MV-4-11 (cell line): ENCODE data around the gene LSM2.
A peak's percentile ranks its signal among the peaks of the same experiment; 100 is the strongest.
"Not testable (repeated sequence)": the region's sequence is repeated elsewhere in the genome, so short reads cannot be mapped to it uniquely, and the experiment has no call there.

Source experiments
- DNase-seq: peaks from one replicate; lab custom pipeline; 2025; lab: John Stamatoyannopoulos, UW

The LSM2 gene

DNA sequence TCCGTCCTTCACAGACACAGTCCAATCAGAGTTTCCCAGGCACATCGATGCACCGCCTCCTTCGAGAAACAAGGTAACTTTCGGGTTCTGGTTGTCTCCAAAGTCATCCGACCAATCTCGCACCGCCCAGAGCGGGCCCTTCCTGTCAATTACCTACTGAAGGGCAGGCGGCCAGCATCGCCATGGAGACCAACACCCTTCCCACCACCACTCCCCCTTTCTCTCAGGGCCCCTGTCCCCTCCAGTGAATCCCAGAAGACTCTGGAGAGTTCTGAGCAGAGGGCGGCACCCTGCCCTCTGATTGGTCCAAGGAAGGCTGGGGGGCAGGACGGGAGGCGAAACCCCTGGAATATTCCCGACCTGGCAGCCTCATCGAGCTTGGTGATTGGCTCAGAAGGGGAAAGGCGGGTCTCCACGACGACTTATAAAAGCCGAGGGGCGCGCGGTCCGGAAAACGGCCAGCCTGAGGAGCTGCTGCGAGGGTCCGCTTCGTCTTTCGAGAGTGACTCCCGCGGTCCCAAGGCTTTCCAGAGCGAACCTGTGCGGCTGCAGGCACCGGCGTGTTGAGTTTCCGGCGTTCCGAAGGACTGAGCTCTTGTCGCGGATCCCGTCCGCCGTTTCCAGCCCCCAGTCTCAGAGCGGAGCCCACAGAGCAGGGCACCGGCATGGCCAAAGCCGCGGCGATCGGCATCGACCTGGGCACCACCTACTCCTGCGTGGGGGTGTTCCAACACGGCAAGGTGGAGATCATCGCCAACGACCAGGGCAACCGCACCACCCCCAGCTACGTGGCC is 20.7 kb upstream of the LSM2 start, which contains the start of gene HSPA1B:
TSS of gene HSPA1B (plus strand) at position 453 of the 794 bp plus-strand sequence. CDS start at position 666, 213 bp downstream.
- peak; percentile 99 for DNase-seq

DNA sequence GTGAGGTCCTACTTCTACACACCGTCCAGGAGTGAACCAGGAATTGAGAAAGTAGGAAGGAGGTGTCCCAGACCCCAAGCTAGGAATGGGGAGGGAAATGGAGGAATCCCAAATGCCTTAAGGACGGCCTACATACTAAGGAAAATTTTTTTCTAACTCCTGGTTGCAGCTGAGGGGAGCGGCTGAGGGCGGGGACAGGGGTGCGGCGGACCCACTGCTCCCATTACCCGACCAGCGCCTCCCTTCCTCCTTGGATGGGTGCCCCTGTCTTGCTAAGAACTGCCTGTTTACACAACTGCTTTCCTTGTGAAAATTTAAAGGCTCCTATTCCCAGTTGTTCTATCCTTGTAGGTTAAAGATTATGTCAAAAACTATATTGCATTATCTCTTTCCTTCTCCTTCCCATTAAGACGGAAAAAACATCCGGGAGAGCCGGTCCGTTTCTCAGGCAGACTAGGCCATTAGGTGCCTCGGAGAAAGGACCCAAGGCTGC is 20.1 kb upstream of the LSM2 start:
- DNase-seq, result no peak

DNA sequence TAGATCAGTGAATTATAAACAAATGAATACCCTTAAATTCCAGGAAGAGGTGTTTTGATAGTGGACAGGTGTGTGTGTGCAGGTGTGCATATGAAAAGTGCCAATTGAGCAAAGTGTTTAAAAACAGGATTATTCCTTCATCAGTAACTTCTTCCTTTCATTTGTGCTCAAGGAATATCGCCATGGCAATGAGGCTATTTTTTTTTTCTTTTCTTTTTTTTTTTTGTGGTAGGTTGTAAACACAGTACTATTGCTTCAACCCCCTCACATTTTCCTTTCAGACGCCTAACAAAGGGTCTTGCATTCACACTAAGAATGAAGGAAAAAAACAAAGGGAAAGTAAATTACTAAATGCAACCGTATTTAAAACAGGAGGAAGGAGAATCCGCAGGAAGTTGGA is 18.8 kb upstream of the LSM2 start:
- DNase-seq, result no peak

DNA sequence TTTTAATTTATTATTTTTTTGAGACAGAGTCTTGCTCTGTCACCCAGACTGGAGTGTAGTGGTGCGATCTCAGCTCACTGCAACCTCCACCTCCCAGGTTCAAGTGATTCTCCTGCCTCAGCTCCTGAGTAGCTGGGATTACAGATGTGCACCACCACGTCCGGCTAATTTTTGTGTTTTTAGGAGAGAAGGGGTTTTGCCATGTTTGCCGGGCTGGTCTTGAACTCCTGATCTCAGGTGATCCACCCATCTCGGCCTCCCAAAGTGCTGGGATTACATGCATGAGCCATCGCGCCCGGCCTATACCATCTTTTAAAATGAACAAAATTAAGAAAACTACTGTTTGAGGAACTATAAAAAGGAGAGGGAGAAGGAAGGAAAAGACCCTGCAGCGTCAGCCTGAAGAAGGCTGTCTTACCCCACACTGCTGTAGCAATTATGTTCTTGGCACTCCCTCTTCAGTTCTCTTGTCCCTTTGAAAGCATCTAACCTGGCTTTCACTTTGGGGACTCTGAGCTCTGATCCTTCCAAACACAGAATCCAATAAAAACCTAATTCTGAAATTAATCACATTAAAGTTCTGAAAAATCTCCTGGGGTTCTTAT is 16.9 kb upstream of the LSM2 start:
- not testable (repeated sequence) for DNase-seq

DNA sequence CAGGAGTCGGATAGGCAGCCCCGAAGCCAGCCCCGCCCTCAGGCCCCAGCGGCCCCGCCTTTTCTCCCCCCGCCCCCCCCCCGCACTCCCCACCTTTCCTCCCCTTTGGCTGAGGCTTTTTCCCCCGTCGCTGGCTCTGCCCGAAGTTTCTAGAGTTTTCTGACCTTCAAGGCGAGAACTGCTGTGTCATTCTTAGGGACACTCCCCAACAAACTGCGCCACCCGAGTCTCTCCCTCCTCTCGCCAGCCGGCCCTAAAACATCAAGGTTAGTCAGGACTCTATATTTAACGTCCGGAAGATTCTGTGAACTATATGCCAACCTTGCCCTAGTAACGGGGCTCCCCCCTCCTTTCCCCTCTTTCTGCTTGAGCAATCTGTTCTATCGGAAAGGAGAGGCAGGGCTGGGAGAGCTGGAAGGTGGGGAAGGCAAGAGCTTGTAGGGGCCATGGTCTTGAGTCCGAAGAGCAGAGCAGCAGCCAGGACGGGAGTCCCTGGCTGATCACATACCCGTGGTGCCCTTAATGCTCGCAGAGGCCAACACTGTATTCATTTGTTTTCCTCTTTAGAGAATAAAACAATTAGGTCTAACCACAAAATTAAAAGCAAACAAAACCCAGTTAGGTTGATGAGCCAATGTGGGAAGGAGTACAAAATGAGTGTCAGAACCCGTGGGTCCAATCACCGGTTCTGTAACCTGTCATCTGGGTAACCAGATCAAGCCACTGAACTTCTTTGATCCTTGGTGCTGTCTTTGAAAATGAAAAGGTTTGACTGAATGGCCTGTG is 15.5 kb upstream of the LSM2 start:
- DNase-seq, result peak; percentile 58

DNA sequence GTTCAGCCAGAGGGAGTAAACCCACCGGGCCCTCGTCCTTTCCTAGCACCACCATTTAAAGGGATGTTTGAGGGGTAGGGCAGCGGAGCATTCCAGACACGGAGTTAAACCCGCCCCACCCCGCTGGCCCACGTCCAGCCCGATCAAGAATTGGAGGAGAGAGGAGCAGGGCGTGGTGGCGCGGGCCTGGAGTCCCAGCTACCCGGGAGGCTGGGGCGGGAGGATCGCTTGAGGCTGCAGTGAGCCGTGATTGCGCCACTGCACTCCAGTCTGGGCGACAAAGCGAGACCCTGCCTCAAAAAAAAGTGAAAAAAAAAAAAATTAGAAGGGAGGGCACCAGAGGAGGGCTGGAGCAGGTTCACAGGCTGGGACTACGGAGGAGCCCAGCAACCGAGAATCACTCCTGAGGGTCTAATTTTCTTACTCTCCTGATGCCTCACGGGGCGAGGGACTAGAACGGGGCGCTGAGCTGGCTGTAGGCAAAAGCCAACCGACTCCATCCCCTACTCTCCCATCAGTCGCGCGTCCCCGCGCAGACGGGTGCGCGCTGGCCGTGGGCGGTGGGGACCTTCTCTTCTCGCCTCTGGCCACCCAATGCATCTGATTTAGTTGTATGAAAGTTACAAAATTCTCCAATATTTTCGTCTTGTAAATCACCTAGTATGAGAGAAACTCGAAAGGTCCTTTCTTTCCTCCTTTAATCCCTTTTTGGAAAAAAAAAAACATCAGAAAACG is 14.7 kb upstream of the LSM2 start:
- DNase-seq, result no peak

DNA sequence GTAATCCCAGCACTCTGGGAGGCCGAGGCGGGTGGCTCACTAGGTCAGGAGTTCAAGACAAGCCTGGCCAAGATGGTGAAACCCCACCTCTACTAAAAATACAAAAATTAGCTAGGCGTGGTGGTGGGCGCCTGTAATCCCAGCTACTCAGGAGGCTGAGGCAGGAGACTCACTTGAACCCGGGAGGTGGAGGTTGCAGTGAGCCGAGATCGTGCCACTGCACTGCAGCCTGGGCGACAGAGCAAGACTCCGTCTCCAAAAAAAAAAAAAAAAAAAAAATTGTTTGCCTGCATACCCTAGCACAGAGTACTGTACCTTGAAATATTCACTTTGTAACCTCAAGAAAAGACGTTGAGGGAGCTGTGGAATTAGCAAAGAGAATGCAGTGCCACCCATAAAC is 13.6 kb upstream of the LSM2 start:
- not testable (repeated sequence) for DNase-seq

DNA sequence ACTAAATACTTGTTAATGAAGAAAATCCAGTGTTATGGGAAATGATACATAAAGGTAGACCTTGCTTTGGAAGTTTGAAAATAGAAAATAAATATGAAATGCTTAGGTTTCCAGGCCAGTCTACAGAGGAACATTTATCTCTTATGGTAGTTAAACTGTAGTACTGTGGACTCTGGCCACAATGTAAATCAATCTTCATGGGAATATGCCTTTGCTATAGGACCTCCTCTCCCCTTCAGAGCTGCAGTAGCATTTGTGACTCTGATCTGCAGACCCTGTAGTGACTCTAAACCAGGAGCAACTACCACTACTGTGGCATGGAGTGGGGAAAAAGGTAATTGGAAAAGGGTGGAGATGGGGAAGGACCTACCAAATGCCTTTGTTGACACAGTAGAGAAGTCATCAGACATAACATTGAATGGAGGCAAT is 13.1 kb upstream of the LSM2 start:
- no peak for DNase-seq

DNA sequence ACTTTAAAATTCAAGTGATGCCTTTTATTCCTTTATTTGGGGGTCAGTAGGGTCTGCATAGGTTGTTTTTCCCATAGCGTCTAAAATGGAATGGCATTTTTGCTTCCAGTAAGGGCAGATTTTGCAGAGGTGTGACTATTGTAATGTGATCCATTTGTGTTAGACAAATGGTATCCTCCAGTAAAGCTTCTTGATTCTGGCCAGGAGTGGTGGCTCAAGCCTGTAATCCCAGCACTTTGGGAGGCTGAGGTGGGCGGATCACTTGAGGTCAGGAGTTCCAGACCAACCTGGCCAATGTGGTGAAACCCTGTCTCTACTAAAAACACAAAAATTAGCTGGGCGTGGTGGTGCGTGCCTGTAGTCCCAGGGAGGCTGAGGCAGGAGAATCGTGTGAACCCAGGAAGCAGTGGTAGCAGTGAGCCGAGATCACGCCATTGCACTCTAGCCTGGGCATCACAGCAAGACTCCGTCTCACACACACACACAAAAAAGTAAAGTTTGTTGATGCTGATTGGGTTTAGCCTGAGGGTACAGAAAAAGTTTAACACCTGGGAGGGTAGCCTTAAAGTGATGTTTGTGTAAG is 11.3 kb upstream of the LSM2 start:
- DNase-seq, result not testable (repeated sequence)

DNA sequence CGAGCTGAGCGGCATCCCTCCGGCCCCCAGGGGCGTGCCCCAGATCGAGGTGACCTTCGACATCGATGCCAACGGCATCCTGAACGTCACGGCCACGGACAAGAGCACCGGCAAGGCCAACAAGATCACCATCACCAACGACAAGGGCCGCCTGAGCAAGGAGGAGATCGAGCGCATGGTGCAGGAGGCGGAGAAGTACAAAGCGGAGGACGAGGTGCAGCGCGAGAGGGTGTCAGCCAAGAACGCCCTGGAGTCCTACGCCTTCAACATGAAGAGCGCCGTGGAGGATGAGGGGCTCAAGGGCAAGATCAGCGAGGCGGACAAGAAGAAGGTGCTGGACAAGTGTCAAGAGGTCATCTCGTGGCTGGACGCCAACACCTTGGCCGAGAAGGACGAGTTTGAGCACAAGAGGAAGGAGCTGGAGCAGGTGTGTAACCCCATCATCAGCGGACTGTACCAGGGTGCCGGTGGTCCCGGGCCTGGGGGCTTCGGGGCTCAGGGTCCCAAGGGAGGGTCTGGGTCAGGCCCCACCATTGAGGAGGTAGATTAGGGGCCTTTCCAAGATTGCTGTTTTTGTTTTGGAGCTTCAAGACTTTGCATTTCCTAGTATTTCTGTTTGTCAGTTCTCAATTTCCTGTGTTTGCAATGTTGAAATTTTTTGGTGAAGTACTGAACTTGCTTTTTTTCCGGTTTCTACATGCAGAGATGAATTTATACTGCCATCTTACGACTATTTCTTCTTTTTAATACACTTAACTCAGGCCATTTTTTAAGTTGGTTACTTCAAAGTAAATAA is 10.6 kb upstream of the LSM2 start:
- DNase-seq, result peak; percentile 49

DNA sequence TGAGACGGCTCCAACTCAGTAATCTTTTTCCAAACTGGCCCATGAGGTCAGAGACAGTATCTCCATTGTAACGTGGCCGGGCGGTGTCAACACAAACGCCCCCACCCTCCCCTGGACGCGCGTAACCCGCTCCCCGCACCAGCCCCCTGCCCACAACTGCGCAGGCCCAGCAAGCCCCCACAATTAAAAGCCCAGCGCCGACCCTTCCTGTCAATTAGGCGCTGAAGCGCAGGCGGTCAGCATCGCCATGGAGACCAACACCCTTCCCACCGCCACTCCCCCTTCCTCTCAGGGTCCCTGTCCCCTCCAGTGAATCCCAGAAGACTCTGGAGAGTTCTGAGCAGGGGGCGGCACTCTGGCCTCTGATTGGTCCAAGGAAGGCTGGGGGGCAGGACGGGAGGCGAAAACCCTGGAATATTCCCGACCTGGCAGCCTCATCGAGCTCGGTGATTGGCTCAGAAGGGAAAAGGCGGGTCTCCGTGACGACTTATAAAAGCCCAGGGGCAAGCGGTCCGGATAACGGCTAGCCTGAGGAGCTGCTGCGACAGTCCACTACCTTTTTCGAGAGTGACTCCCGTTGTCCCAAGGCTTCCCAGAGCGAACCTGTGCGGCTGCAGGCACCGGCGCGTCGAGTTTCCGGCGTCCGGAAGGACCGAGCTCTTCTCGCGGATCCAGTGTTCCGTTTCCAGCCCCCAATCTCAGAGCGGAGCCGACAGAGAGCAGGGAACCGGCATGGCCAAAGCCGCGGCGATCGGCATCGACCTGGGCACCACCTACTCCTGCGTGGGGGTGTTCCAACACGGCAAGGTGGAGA is 8.5 kb upstream of the LSM2 start, which contains the start of the genes HSPA1A and HSPA1L:
TSS of gene HSPA1A (plus strand) at position 519 of the 814 bp plus-strand sequence. CDS start at position 733, 214 bp downstream.
TSS of gene HSPA1L (minus strand) at position 259 of the 814 bp plus-strand sequence. CDS start 3,311 bp downstream, outside the sequence.
- DNase-seq, result peak; percentile 83

DNA sequence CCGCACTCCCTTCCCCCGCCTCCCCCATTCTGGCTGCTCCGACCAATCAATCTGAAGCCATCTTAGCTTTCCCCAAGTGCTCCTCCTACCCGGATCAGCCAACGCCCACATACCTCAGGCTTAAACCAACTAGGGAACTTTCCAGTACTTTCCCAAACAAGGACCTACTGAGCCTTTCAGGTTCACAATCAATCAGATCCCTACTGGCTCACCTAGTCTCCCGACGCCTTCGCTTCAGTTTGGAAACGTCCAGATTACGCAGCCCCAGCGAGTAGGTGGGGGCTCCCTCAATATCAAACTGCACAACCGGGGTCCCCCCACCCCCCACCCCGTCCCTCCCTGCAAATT is 7.9 kb upstream of the LSM2 start:
- peak; percentile 85 for DNase-seq

DNA sequence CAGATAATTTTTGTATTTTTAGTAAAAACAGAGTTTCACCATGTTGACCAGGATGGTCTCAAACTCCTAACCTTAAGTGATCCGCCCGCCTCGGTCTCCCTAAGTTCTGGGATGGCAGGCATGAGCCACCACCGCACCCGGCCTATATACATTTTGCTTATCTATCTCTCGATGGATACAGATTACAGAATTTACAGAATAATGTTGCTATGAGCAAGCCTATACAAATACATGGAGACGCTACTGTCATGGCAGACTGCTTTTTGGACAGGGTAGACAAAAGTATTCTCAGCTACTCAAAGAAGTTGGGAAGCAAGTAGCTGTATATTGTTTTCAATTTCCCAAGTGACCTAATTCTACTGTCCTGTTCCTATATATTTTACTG is 6.7 kb upstream of the LSM2 start:
- DNase-seq, result no peak

DNA sequence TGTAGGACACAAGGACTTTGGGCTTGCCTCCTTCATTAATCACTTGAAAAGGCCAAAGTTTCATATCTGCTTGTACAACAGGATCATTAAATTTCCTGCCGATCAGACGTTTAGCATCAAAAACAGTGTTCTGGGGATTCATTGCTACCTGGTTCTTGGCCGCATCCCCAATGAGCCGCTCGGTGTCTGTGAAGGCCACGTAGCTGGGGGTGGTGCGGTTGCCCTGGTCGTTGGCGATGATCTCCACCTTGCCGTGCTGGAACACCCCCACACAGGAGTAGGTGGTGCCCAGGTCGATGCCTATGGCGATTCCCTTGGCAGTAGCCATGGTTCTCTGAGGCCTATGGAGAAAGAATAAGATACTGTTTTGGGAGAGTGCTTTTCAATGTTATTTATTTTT is 4.9 kb upstream of the LSM2 start:
- no peak for DNase-seq

DNA sequence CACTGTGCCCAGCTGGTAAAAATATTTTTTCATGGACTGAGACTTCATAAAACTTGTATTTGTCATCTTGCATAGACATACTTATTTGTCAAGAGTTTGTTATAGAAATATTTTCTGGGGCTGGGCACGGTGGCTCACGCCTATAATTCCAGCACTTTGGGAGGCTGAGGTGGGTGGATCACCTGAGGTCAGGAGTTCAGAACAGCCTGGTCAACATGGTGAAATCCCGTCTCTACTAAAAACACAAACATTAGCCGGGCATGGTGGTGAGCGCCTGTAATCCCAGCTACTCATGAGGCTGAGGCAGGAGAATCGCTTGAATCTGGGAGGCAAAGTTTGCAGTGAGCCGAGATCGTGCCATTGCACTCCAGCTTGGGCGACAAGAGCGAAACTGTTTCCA is 1.8 kb upstream of the LSM2 start:
- DNase-seq, result not testable (repeated sequence)

DNA sequence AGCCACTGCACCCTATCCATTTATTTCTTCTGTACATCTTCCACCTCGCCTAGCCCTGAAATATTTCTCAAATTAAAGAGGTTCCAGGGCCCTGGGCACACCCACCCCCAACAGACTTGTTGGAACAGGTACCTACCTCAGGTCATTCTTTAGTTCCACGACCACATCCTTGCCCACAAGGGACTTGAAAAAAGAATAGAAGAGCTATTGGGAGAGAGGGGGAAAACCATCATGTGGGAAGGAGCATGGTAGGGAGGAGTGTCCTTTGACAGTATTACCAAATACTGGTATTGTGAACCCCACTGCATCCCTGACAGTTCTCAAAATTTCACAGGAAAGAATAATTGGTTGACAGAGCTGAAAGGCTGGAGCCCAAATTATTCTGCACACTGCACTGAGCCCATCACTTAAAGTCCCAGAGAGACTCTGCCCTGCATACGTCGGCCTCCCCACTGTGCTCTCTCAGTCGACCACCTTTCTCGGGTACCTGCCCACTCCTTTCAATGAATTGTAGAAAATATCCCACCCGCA is 762 bp downstream of the LSM2 start:
- DNase-seq, result no peak

DNA sequence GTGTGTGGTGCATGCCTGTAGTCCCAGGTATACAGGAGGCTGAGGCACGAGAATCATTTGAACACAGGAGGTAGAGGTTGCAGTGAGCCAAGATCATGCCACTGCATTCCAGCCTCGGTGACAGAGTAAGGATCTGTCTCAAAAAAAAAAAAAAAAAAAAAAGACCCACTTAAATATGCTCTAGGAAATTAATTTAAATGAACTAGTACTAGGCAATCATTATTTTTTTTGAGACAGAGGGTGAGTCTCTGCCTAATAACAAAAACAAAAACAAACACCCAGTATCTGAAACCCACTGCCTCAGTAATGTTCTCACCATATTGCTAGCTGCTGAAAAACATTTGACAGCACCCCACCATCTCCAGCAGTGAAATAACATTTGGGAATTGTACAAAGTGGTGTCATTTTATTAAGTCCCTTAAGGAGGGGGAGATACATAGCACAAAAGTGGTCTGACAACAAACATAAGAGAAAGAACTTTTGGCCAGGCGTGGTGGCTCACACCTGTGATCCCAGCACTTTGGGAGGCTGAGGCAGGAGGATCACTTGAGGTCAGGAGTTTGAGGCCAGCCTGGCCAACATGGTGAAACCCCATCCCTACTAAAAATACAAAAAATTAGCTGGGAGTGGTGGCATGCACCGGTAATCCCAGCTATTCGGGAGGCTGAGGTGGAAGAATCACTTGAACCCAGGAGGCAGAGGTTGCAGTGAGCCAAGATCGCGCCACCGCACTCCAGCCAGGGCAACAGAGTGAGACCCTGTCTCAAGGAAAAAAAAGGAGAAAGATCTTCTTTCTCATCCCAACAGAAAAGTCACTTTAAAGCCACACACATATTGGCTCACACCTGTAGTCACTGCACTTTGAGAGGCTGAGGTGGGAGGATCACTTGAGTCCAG is 5.5 kb downstream of the LSM2 start:
- not testable (repeated sequence) for DNase-seq

DNA sequence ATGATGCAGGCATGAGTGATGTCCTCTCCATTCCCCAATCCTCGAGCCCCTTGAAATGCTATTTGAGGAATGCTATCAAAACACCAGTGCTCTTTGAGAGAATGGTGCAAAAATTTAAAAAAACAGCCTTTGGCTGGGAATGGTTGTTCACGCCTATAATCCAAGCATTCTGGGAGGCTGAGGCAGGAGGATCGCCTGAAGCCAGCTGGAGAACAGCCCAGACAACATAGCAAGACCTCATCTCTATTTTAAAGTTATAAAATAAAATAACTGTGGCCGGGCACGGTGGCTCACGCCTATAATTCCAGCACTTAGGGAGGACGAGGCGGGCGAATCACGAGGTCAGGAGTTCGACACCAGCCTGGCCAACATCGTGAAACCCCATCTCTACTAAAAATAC is 7.0 kb downstream of the LSM2 start:
- DNase-seq, result no peak
